WTC11 (cell line): Measurements from ENCODE around the gene ELOVL1. TPM values are rescaled to one million over a fixed set of nuclear protein-coding genes. Genes with fewer than 3 reads are reported as not detected.

Experiments
- ATAC-seq: fragments of 200-7000 bp; cut with Tn5 transposase; 2 replicates; pipeline ENCODE4 v1.10.0; 2021; ENCODE audit warnings: mild to moderate bottlenecking, moderate library complexity
- CTCF ChIA-PET: fragments of 300-600 bp; sonication (Branson Sonifier 250); formaldehyde crosslinking; loops from one replicate; lab custom pipeline; 2021; ENCODE audit warnings: antibody characterized with exemption; lab: Charles Lee
- POLR2A ChIA-PET: fragments of 350-600 bp; sonication (Branson Sonifier 250); formaldehyde crosslinking; loops from one replicate; lab custom pipeline; 2021; ENCODE audit warnings: antibody characterized with exemption; lab: Charles Lee
- DNase-seq: peaks from one replicate; pipeline ENCODE4 v3.0.0; 2021; ENCODE audit warnings: low spot score
- H3K27ac Mint-ChIP-seq: 2 replicates; pipeline ENCODE4 v1.8.0; 2021; ENCODE audit warnings: mixed read lengths
- H3K27me3 Mint-ChIP-seq: 2 replicates; pipeline ENCODE4 v1.8.0; 2021; ENCODE audit warnings: low read depth, mild to moderate bottlenecking, moderate library complexity, mixed read lengths
- H3K36me3 Mint-ChIP-seq: 2 replicates; pipeline ENCODE4 v1.8.0; 2021; ENCODE audit warnings: mixed read lengths
- H3K4me1 Mint-ChIP-seq: 2 replicates; pipeline ENCODE4 v1.8.0; 2022; ENCODE audit warnings: mixed read lengths
- H3K4me3 Mint-ChIP-seq: 2 replicates; pipeline ENCODE4 v1.8.0; 2021; ENCODE audit warnings: mild to moderate bottlenecking, moderate library complexity, mixed read lengths
- H3K9me3 Mint-ChIP-seq: 2 replicates; pipeline ENCODE4 v1.8.0; 2021; ENCODE audit warnings: mixed read lengths
- CBFB ChIP-seq: sonication (generic); formaldehyde crosslinking; IDR thresholded peaks from 2 replicates; pipeline ENCODE4 v1.8.1; 2022; ENCODE audit warnings: mild to moderate bottlenecking, low read depth, missing genetic modification reagents
- E2F1 ChIP-seq: sonication (generic); formaldehyde crosslinking; IDR thresholded peaks from 2 replicates; pipeline ENCODE4 v1.8.0; 2022; ENCODE audit warnings: mild to moderate bottlenecking, missing genetic modification reagents
- NR1H2 ChIP-seq: sonication (generic); formaldehyde crosslinking; IDR thresholded peaks from 2 replicates; pipeline ENCODE4 v1.9.0; 2021; ENCODE audit warnings: mild to moderate bottlenecking, moderate library complexity, missing genetic modification reagents
- NR3C1 ChIP-seq: sonication (generic); formaldehyde crosslinking; conservative IDR thresholded peaks from 2 replicates; pipeline ENCODE4 v1.8.1; 2023; ENCODE audit warnings: low read depth, mild to moderate bottlenecking, missing genetic modification reagents
- RORB ChIP-seq: fragments of 250-450 bp; sonication (Bioruptor Pico); IDR thresholded peaks from 2 replicates; pipeline ENCODE4 v1.9.0; 2021; ENCODE audit warnings: mild to moderate bottlenecking
- SMAD4 ChIP-seq: sonication (generic); formaldehyde crosslinking; IDR thresholded peaks from 2 replicates; pipeline ENCODE4 v1.8.0; 2022; ENCODE audit warnings: mild to moderate bottlenecking, missing genetic modification reagents
- ZNF121 ChIP-seq: sonication (generic); formaldehyde crosslinking; IDR thresholded peaks from 2 replicates; pipeline ENCODE4 v1.8.0; 2023; ENCODE audit warnings: missing genetic modification reagents
- ZNF317 ChIP-seq: sonication (generic); formaldehyde crosslinking; IDR thresholded peaks from 2 replicates; pipeline ENCODE4 v1.8.1; 2023; ENCODE audit warnings: low read depth, mild to moderate bottlenecking, moderate library complexity, missing genetic modification reagents, borderline replicate concordance
- ZNF423 ChIP-seq: fragments of 250-450 bp; sonication (Bioruptor Pico); IDR thresholded peaks from 2 replicates; pipeline ENCODE4 v2.1.2; 2022; ENCODE audit warnings: mild to moderate bottlenecking, moderate library complexity
- ZNF512 ChIP-seq: sonication (generic); formaldehyde crosslinking; IDR thresholded peaks from 2 replicates; pipeline ENCODE4 v1.8.1; 2022; ENCODE audit warnings: missing genetic modification reagents, borderline replicate concordance
- ZNF532 ChIP-seq: fragments of 250-450 bp; sonication (Bioruptor Pico); IDR thresholded peaks from 2 replicates; pipeline ENCODE4 v1.9.0; 2021; ENCODE audit warnings: mild to moderate bottlenecking, borderline replicate concordance
- total RNA-seq: library from RNA; stranded (reverse); gene quantifications from 3 replicates; pipeline ENCODE4 v1.2.3, GENCODE V29; 2021
- TF ChIP-seq, protein P1 (sequence below): sonication (generic); formaldehyde crosslinking; IDR thresholded peaks from 2 replicates; pipeline ENCODE4 v1.8.0; 2022; ENCODE audit warnings: mild to moderate bottlenecking, missing genetic modification reagents
- TF ChIP-seq, protein P2 (sequence below): sonication (generic); formaldehyde crosslinking; IDR thresholded peaks from 2 replicates; pipeline ENCODE4 v1.8.1; 2022; ENCODE audit warnings: mild to moderate bottlenecking, moderate library complexity, missing genetic modification reagents

Gene ELOVL1
- total RNA-seq, 1 experiment from 2014 or later, result 26.6 TPM

- TF ChIP-seq ZNF512 (CRISPR knock-in tag), result no peak
These were observed 10.0 kb upstream of the ELOVL1 start (continued) for GRCh38 chr1:43377831-43378230.

- Mint-ChIP-seq H3K36me3 (no peaks in the 10 kb centered on the region), H3K4me1 (peaks cover 3% of the 10 kb centered on the region; the same call in 1 of the 2 replicates), H3K9me3 (no peaks in the 10 kb centered on the region), H3K4me3 (no peak overlapping the region), H3K27ac (no peak overlapping the region), H3K27me3 (no peaks in the 10 kb centered on the region)
- DNase-seq, result no peak
- ChIA-PET POLR2A (no interaction called here), CTCF (interaction anchor here (0.7 to 1.2 kb wide), 2 partner anchors 38 to 155 kb away, joined by 4 to 5 read pairs; no protein-coding TSS in a partner anchor)
- no peak for TF ChIP-seq CBFB (CRISPR knock-in tag)
- no peak for ATAC-seq
These were observed 9.0 kb upstream of the ELOVL1 start for GRCh38 chr1:43376723-43377235.

- Mint-ChIP-seq H3K27me3 (no peaks in the 10 kb centered on the region), H3K36me3 (no peaks in the 10 kb centered on the region)
- POLR2A ChIA-PET, result no interaction called here
- TF ChIP-seq E2F1 (CRISPR knock-in tag), result no peak
- TF ChIP-seq, all 79 proteins: peak for 0
- DNase-seq (no peak), ATAC-seq (no peak)
- no peak overlapping the region for H3K27ac Mint-ChIP-seq
- H3K4me1 Mint-ChIP-seq, result peaks cover 9% of the 10 kb centered on the region
- H3K4me3 Mint-ChIP-seq, result no peak overlapping the region
- H3K9me3 Mint-ChIP-seq, result no peaks in the 10 kb centered on the region
- CTCF ChIA-PET, result no interaction called here
These were observed 5.5 kb upstream of the ELOVL1 start for GRCh38 chr1:43373066-43373940.

- CTCF ChIA-PET, result no interaction called here
- DNase-seq (no peak), ATAC-seq (no peak)
- POLR2A ChIA-PET, result no interaction called here
- Mint-ChIP-seq H3K27me3 (no peaks in the 10 kb centered on the region), H3K27ac (no peak overlapping the region), H3K4me1 (peaks cover 11% of the 10 kb centered on the region), H3K4me3 (no peak overlapping the region), H3K9me3 (no peaks in the 10 kb centered on the region), H3K36me3 (no peaks in the 10 kb centered on the region)
- TF ChIP-seq, protein P1, sequence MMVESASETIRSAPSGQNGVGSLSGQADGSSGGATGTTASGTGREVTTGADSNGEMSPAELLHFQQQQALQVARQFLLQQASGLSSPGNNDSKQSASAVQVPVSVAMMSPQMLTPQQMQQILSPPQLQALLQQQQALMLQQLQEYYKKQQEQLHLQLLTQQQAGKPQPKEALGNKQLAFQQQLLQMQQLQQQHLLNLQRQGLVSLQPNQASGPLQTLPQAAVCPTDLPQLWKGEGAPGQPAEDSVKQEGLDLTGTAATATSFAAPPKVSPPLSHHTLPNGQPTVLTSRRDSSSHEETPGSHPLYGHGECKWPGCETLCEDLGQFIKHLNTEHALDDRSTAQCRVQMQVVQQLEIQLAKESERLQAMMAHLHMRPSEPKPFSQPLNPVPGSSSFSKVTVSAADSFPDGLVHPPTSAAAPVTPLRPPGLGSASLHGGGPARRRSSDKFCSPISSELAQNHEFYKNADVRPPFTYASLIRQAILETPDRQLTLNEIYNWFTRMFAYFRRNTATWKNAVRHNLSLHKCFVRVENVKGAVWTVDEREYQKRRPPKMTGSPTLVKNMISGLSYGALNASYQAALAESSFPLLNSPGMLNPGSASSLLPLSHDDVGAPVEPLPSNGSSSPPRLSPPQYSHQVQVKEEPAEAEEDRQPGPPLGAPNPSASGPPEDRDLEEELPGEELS (CRISPR knock-in tag), result no peak
- TF ChIP-seq E2F1 (CRISPR knock-in tag), result no peak
- TF ChIP-seq ZNF532 (CRISPR knock-in tag), result no peak
- no peak for TF ChIP-seq SMAD4 (CRISPR knock-in tag)
- TF ChIP-seq ZNF423 (CRISPR knock-in tag), result no peak
- TF ChIP-seq, protein P2, sequence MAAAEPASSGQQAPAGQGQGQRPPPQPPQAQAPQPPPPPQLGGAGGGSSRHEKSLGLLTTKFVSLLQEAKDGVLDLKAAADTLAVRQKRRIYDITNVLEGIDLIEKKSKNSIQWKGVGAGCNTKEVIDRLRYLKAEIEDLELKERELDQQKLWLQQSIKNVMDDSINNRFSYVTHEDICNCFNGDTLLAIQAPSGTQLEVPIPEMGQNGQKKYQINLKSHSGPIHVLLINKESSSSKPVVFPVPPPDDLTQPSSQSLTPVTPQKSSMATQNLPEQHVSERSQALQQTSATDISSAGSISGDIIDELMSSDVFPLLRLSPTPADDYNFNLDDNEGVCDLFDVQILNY (CRISPR knock-in tag), result no peak
- no peak for TF ChIP-seq ZNF317 (CRISPR knock-in tag)
- no peak for TF ChIP-seq RORB (CRISPR knock-in tag)
- TF ChIP-seq NR3C1 (CRISPR knock-in tag), result no peak
- no peak for TF ChIP-seq ZNF121 (CRISPR knock-in tag)
- no peak for TF ChIP-seq NR1H2 (CRISPR knock-in tag)
These were observed 4.4 kb upstream of the ELOVL1 start for GRCh38 chr1:43372172-43372571.
